K562 (cell line): ENCODE results near the gene GRIK3. TPM values are rescaled to one million over a fixed set of nuclear protein-coding genes. Genes with fewer than 3 reads are reported as not detected.

Experiments used
- ATAC-seq: fragments of 200-7000 bp; cut with Tn5 transposase; 3 replicates; pipeline ENCODE4 v1.9.1; 2020; ENCODE audit warnings: moderate library complexity
- BruUV-seq: library from RNA; stranded (reverse); fragments of 400-500 nt; replicated peaks from 2 replicates; lab custom pipeline; 2021; lab: Mats Ljungman, UMichigan
- CTCF ChIA-PET: fragments of 300-600 bp; formaldehyde crosslinking; extraction: SDS; loops from one replicate; lab custom pipeline; 2021; ENCODE audit warnings: low intra/inter-chr PET ratio; lab: Yijun Ruan, JAX
- POLR2A ChIA-PET: fragments of 300-600, 350-650 bp; sonication (Branson Sonifier 250); formaldehyde crosslinking; extraction: SDS; loops from one replicate; lab custom pipeline; 2021; ENCODE audit warnings: antibody characterized with exemption, inconsistent platforms; lab: Yijun Ruan, JAX
- DNase-seq, 4 experiments: peaks; one replicate each; pipeline versions ENCODE4 v3.0.0 to v3.0.0-alpha.2; 2011 to 2018; ENCODE audit warnings: low spot score in 3 of 4, mixed read lengths in 3 of 4; ENCODE audit errors: extremely low read depth in 1 of 4
- FAIRE-seq: peaks from 2 replicates; lab custom pipeline; 2011; peaks lifted over from hg19 to GRCh38; lab: Jason Lieb, UNC
- H2AFZ ChIP-seq: 2 replicates; pipeline ENCODE4 v1.6.0; 2011; ENCODE audit warnings: low read depth, low read length, control low read depth, inconsistent platforms
- H3K27ac ChIP-seq: fragments of 200-600 bp; 3 replicates; pipeline ENCODE4 v1.8.0; 2011; ENCODE audit warnings: low read depth, mild to moderate bottlenecking, control low read depth, inconsistent platforms, low read length, moderate library complexity, mixed read lengths; ENCODE audit errors: extremely low read depth
- H3K27me3 ChIP-seq, 2 experiments: fragments of 300-600 bp in 1 of 2; 2 replicates in 1 of 2; 3 replicates in 1 of 2; pipeline versions ENCODE4 v1.6.0 to v1.8.0; 2011; ENCODE audit warnings: inconsistent platforms in 2 of 2, low read length in 2 of 2, mild to moderate bottlenecking in 1 of 2, mixed read lengths in 1 of 2, moderate library complexity in 1 of 2; ENCODE audit not compliant: control insufficient read depth in 2 of 2, insufficient read depth in 2 of 2
- H3K36me3 ChIP-seq: fragments of 300-600 bp; 3 replicates; pipeline ENCODE4 v1.8.0; 2011; ENCODE audit warnings: mild to moderate bottlenecking, low read length, inconsistent platforms; ENCODE audit not compliant: control insufficient read depth, insufficient read depth
- H3K4me1 ChIP-seq, 2 experiments: fragments of 200-600 bp in 1 of 2; replicated peaks in 1 of 2; 2 replicates in 1 of 2; 3 replicates in 1 of 2; pipeline versions ENCODE4 v1.5.1 to v1.8.0; 2011; ENCODE audit warnings: inconsistent platforms in 2 of 2, low read length in 2 of 2, mild to moderate bottlenecking in 1 of 2, mixed read lengths in 1 of 2, moderate library complexity in 1 of 2; ENCODE audit not compliant: control insufficient read depth in 2 of 2, insufficient read depth in 2 of 2
- H3K4me2 ChIP-seq: 2 replicates; pipeline ENCODE4 v1.6.1; 2011; ENCODE audit warnings: low read length, control low read depth, inconsistent platforms, mixed read lengths; ENCODE audit not compliant: insufficient read depth
- H3K4me3 ChIP-seq: fragments of 200-600 bp; sonication (generic), shearing (Covaris generic); 2 replicates; pipeline ENCODE4 v1.5.1; 2016; ENCODE audit warnings: control low read depth, inconsistent platforms
- H3K79me2 ChIP-seq: fragments of 200-600 bp; 3 replicates; pipeline ENCODE4 v1.8.0; 2011; ENCODE audit warnings: low read length, inconsistent platforms; ENCODE audit not compliant: control insufficient read depth, insufficient read depth
- H3K9ac ChIP-seq, 2 experiments: 2 replicates each; pipeline versions ENCODE4 v1.6.0 to v1.6.1; 2011; ENCODE audit warnings: low read depth in 2 of 2, low read length in 2 of 2, control low read depth in 1 of 2, inconsistent platforms in 1 of 2, mild to moderate bottlenecking in 1 of 2, mixed read lengths in 1 of 2; ENCODE audit not compliant: insufficient read depth in 1 of 2
- H3K9me1 ChIP-seq: one replicate; pipeline ENCODE4 v1.6.0; 2011; ENCODE audit warnings: inconsistent platforms, mild to moderate bottlenecking, low read length, moderate library complexity; ENCODE audit not compliant: control insufficient read depth, insufficient read depth
- H3K9me3 ChIP-seq: replicated peaks from 2 replicates; pipeline ENCODE4 v1.5.1; 2011; ENCODE audit warnings: low read depth, low read length, inconsistent platforms; ENCODE audit not compliant: control insufficient read depth, insufficient read depth
- H4K20me1 ChIP-seq: replicated peaks from 2 replicates; pipeline ENCODE4 v1.6.1; 2011; ENCODE audit warnings: low read length, inconsistent platforms, mixed read lengths; ENCODE audit not compliant: control insufficient read depth, insufficient read depth
- E2F1 ChIP-seq: sonication (generic); formaldehyde crosslinking; IDR thresholded peaks from 2 replicates; pipeline ENCODE4 v1.8.1; 2023; ENCODE audit warnings: mild to moderate bottlenecking, missing genetic modification reagents, moderate library complexity
- GATAD2A ChIP-seq: fragments of 450-650 bp; IDR thresholded peaks from 2 replicates; pipeline ENCODE4 v1.6.1; 2017
- IRF1 ChIP-seq: sonication (generic); formaldehyde crosslinking; IDR thresholded peaks from 2 replicates; pipeline ENCODE4 v1.8.0; 2022; ENCODE audit warnings: missing genetic modification reagents, mild to moderate bottlenecking, borderline replicate concordance
- KDM2B ChIP-seq: fragments of 250-450 bp; sonication (Bioruptor Pico); IDR thresholded peaks from 2 replicates; pipeline ENCODE4 v1.8.0; 2021; ENCODE audit warnings: mild to moderate bottlenecking, moderate library complexity
- MED1 ChIP-seq: sonication (generic); formaldehyde crosslinking; IDR thresholded peaks from 2 replicates; pipeline ENCODE4 v1.8.1; 2023; ENCODE audit warnings: missing genetic modification reagents, borderline replicate concordance
- NCOA1 ChIP-seq: fragments of 450-650 bp; IDR thresholded peaks from 2 replicates; pipeline ENCODE4 v1.6.1; 2016; ENCODE audit warnings: low read depth
- RBM17 ChIP-seq: fragments of 200-400 bp; formaldehyde crosslinking; IDR thresholded peaks from 2 replicates; pipeline ENCODE4 v1.6.1; 2017; ENCODE audit warnings: low read depth, mild to moderate bottlenecking, low read length, borderline replicate concordance
- TCFL5 ChIP-seq: fragments of 250-450 bp; sonication (Bioruptor Pico); conservative IDR thresholded peaks from 2 replicates; pipeline ENCODE4 v1.6.1; 2021; ENCODE audit warnings: mild to moderate bottlenecking, moderate library complexity, matching md5 sums
- TGIF2 ChIP-seq: sonication (generic); formaldehyde crosslinking; IDR thresholded peaks from 2 replicates; pipeline ENCODE4 v1.8.1; 2022; ENCODE audit warnings: mild to moderate bottlenecking, missing genetic modification reagents, moderate library complexity
- U2AF2 ChIP-seq: fragments of 200-400 bp; formaldehyde crosslinking; optimal IDR thresholded peaks from 2 replicates; pipeline ENCODE3; 2017; ENCODE audit warnings: low read depth, mild to moderate bottlenecking, low read length
- ZNF217 ChIP-seq: sonication (generic); formaldehyde crosslinking; IDR thresholded peaks from 2 replicates; pipeline ENCODE4 v1.8.0; 2022; ENCODE audit warnings: mild to moderate bottlenecking, missing genetic modification reagents
- ZNF263 ChIP-seq: sonication (generic); formaldehyde crosslinking; IDR thresholded peaks from 2 replicates; pipeline ENCODE4 v1.8.0; 2022; ENCODE audit warnings: mild to moderate bottlenecking, missing genetic modification reagents, borderline replicate concordance
- ZNF75A ChIP-seq: fragments of 450-650 bp; formaldehyde crosslinking; IDR thresholded peaks from 2 replicates; pipeline ENCODE4 v1.4.0; 2020; ENCODE audit warnings: mild to moderate bottlenecking
- WGBS: fragments of 100-300 bp; shearing (Covaris generic); methylation state at CpG from one replicate; pipeline ENCODE4 v1.1.6; 2016; ENCODE audit warnings: low coverage, mixed read lengths; ENCODE audit not compliant: insufficient coverage; ENCODE audit errors: missing lambda C conversion rate; 5-methylcytosine and 5-hydroxymethylcytosine counted together
- in situ Hi-C: fragments of 300-500 bp; cut with MboI; formaldehyde crosslinking; loops from 4 replicates; pipeline ENCODE4 v1.15.0; 2018; ENCODE audit warnings: inconsistent platforms, mixed read lengths
- intact Hi-C: fragments of 100-400 bp; cut with micrococcal nuclease; formaldehyde crosslinking; loops from 2 replicates; pipeline ENCODE4 v1.14.2; 2022
- polyA plus RNA-seq, 8 experiments: library from polyadenylated mRNA; depleted of rRNA in 4 of 8; stranded (reverse) in 5 of 8; unstranded in 3 of 8; fragments of >200 nt; fragmentation: Nextera tagmentation in 2 of 8; fragmentation: Illumina TruSeq in 1 of 8; extraction: Ambion mirVana in 2 of 8; extraction: Trizol in 1 of 8; gene quantifications; 2 replicates each; pipeline versions ENCODE4 v1.2.1 to v1.2.3, GENCODE V29; 2011 to 2014; ENCODE audit warnings: inconsistent platforms in 1 of 8, missing spikeins in 1 of 8
- total RNA-seq, 7 experiments: library from RNA; depleted of rRNA in 6 of 7; stranded (reverse); fragments of >200 nt in 6 of 7; fragmentation: Illumina TruSeq in 2 of 7; extraction: Trizol in 2 of 7; gene quantifications; 2 replicates each; pipeline versions ENCODE4 v1.2.1 to v1.2.3, GENCODE V29; 2011 to 2021; ENCODE audit warnings: low replicate concordance in 1 of 7
- TF ChIP-seq, protein P1 (sequence below): fragments of 450-650 bp; formaldehyde crosslinking; IDR thresholded peaks from 2 replicates; pipeline ENCODE4 v1.4.0; 2020; ENCODE audit warnings: mild to moderate bottlenecking, mixed read lengths
- TF ChIP-seq, protein P2 (sequence below): sonication (generic); formaldehyde crosslinking; IDR thresholded peaks from 2 replicates; pipeline ENCODE4 v1.8.1; 2023; ENCODE audit warnings: mild to moderate bottlenecking, missing genetic modification reagents
- TF ChIP-seq, protein P3 (sequence below): fragments of 450-650 bp; IDR thresholded peaks from 2 replicates; pipeline ENCODE4 v1.6.1; 2014; ENCODE audit warnings: low read depth, mild to moderate bottlenecking, moderate library complexity, borderline replicate concordance

The GRIK3 gene
- total and polyA plus RNA-seq, 9 of the 15 experiments (the other 6 are each of a cell fraction or from before 2014, with no cell fraction given), result not detected

DNA sequence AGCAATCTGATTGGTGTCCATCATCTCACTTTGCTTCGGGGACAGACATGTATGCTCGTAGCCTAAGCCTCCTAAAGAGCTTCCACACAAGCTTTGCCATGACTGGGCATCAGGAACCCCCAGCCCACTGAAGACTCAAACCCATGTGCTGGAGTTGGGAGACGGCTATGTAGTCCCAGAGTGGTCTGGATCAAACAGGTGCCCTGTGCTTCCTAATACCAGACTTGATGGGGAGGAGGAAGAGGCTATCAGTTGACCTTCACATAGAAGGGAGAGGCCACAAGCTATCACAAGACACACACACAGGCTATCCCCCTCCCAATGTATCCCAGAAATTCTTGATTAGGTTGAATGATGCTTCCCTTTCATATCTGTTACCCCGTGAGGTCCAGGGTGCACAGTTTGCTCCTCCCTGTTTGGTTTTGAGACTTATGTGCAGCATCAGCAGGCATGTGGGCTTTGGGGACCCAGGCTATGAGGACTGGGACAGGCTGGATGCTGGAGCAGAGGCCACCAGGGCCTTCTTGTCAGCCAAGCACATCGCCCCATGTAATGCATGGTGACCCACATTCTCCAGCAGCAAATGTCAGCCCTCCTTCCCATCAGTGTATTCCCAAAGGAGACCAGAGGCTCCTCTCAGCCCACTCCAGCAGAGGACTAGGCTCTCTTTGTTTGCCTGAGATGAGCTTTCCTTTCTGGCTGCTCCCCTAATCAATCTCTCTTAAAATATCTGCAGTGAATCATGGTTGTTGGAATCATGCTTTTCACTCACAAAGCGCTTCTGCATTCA lies 159.8 kb downstream of the GRIK3 start:
- no peaks in the 10 kb centered on the region for H3K9me3 ChIP-seq
- no peaks in the 10 kb centered on the region for H3K79me2 ChIP-seq
- ChIA-PET CTCF (no interaction called here), POLR2A (interaction anchor here (1.6 kb wide), 1 partner anchor 12 kb away, joined by 4 read pairs; no protein-coding TSS in a partner anchor)
- intact Hi-C loops (no loop called here), in situ Hi-C loops (no loop called here)
- no TSS peak for BruUV-seq
- no peak overlapping the region for H3K27ac ChIP-seq
- peaks cover 4 to 29% of the 10 kb centered on the region in 2 experiments; a peak in 4 of 5 replicates for H3K27me3 ChIP-seq
- ATAC-seq, result no peak
- no peak overlapping the region for H3K4me3 ChIP-seq
- H3K36me3 ChIP-seq, result no peaks in the 10 kb centered on the region
- no peak for DNase-seq
- peaks cover 20% of the 10 kb centered on the region; the same call in 1 of the 2 replicates for H4K20me1 ChIP-seq
- H3K4me2 ChIP-seq, result no peak overlapping the region
- no peak overlapping the region for H2AFZ ChIP-seq
- no peaks in the 10 kb centered on the region for H3K4me1 ChIP-seq
- no peak overlapping the region for H3K9ac ChIP-seq
- WGBS, result under 1% methylated on average over 6 of the region's 6 CpGs
- FAIRE-seq, result no peak
- peaks cover 2% of the 10 kb centered on the region for H3K9me1 ChIP-seq
- TF ChIP-seq TGIF2 (CRISPR knock-in tag), result no peak
- TF ChIP-seq, protein P1, sequence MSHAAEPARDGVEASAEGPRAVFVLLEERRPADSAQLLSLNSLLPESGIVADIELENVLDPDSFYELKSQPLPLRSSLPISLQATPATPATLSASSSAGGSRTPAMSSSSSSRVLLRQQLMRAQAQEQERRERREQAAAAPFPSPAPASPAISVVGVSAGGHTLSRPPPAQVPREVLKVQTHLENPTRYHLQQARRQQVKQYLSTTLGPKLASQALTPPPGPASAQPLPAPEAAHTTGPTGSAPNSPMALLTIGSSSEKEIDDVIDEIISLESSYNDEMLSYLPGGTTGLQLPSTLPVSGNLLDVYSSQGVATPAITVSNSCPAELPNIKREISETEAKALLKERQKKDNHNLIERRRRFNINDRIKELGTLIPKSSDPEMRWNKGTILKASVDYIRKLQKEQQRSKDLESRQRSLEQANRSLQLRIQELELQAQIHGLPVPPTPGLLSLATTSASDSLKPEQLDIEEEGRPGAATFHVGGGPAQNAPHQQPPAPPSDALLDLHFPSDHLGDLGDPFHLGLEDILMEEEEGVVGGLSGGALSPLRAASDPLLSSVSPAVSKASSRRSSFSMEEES (CRISPR knock-in tag), result no peak
- no peak for TF ChIP-seq TCFL5 (CRISPR knock-in tag)
- TF ChIP-seq IRF1 (CRISPR knock-in tag), result no peak
- no peak for TF ChIP-seq E2F1
- TF ChIP-seq ZNF75A (CRISPR knock-in tag), result no peak
- no peak for TF ChIP-seq MED1 (CRISPR knock-in tag)
- TF ChIP-seq ZNF217, result no peak
- no peak for TF ChIP-seq RBM17
- TF ChIP-seq NCOA1, result no peak
- TF ChIP-seq, protein P2, sequence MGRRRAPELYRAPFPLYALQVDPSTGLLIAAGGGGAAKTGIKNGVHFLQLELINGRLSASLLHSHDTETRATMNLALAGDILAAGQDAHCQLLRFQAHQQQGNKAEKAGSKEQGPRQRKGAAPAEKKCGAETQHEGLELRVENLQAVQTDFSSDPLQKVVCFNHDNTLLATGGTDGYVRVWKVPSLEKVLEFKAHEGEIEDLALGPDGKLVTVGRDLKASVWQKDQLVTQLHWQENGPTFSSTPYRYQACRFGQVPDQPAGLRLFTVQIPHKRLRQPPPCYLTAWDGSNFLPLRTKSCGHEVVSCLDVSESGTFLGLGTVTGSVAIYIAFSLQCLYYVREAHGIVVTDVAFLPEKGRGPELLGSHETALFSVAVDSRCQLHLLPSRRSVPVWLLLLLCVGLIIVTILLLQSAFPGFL (CRISPR knock-in tag), result no peak
- TF ChIP-seq U2AF2, result no peak
- TF ChIP-seq KDM2B (CRISPR knock-in tag), result no peak
- TF ChIP-seq GATAD2A, result no peak
- TF ChIP-seq, protein P3, sequence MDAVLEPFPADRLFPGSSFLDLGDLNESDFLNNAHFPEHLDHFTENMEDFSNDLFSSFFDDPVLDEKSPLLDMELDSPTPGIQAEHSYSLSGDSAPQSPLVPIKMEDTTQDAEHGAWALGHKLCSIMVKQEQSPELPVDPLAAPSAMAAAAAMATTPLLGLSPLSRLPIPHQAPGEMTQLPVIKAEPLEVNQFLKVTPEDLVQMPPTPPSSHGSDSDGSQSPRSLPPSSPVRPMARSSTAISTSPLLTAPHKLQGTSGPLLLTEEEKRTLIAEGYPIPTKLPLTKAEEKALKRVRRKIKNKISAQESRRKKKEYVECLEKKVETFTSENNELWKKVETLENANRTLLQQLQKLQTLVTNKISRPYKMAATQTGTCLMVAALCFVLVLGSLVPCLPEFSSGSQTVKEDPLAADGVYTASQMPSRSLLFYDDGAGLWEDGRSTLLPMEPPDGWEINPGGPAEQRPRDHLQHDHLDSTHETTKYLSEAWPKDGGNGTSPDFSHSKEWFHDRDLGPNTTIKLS, result no peak
- TF ChIP-seq ZNF263, result no peak
